ENCODE data around the gene FEV.
"Not testable (repeated sequence)": the region's sequence is repeated elsewhere in the genome, so short reads cannot be mapped to it uniquely, and the experiment has no call there.

The FEV gene

GRCh38 chr2:218963601-218964000 lies 21.4 kb downstream of the FEV start:
- DNase-seq = no peak

GRCh38 chr2:218962859-218963492 lies 22.0 kb downstream of the FEV start:
- DNase-seq = peak; percentile 92

GRCh38 chr2:218961651-218962570 lies 23.1 kb downstream of the FEV start:
- DNase-seq = peak; percentile 72

- no peak for DNase-seq
Observed at GRCh38 chr2:218961229-218961628, 23.8 kb downstream of the FEV start.

GRCh38 chr2:218960309-218961165 lies 24.4 kb downstream of the FEV start:
- peak; percentile 49 for DNase-seq

- peak; percentile 36 for DNase-seq
Observed at GRCh38 chr2:218959761-218960308, 25.1 kb downstream of the FEV start.

- peak; percentile 90 for DNase-seq
Observed at GRCh38 chr2:218959141-218959731, 25.7 kb downstream of the FEV start, which contains the start of gene CDK5R2. Gene CDK5R2, plus strand, starts transcription at chr2:218959666. Its CDS starts 155 bp downstream, at chr2:218959821.

GRCh38 chr2:218958276-218958675 lies 26.7 kb downstream of the FEV start:
- DNase-seq = no peak

GRCh38 chr2:218957671-218958070 lies 27.3 kb downstream of the FEV start:
- no peak for DNase-seq

- DNase-seq = no peak
Observed at GRCh38 chr2:218956039-218956438, 28.9 kb downstream of the FEV start.

- DNase-seq = no peak
Observed at GRCh38 chr2:218954541-218955300, 30.3 kb downstream of the FEV start.

GRCh38 chr2:218953366-218953954 lies 31.5 kb downstream of the FEV start:
- DNase-seq = no peak

- no peak for DNase-seq
Observed at GRCh38 chr2:218952160-218952559, 32.8 kb downstream of the FEV start.

GRCh38 chr2:218946621-218947020 lies 38.4 kb downstream of the FEV start:
- no peak for DNase-seq

- DNase-seq = no peak
Observed at GRCh38 chr2:218944759-218945404, 40.1 kb downstream of the FEV start.

- not testable (repeated sequence) for DNase-seq
Observed at GRCh38 chr2:218931751-218932150, 53.2 kb downstream of the FEV start.

Measured in NCI-H146 (cell line).